Measurements from ENCODE around the gene ANKDD1B.
"Not testable (repeated sequence)": the region's sequence is repeated elsewhere in the genome, so short reads cannot be mapped to it uniquely, and the experiment has no call there.

ANKDD1B gene

DNA sequence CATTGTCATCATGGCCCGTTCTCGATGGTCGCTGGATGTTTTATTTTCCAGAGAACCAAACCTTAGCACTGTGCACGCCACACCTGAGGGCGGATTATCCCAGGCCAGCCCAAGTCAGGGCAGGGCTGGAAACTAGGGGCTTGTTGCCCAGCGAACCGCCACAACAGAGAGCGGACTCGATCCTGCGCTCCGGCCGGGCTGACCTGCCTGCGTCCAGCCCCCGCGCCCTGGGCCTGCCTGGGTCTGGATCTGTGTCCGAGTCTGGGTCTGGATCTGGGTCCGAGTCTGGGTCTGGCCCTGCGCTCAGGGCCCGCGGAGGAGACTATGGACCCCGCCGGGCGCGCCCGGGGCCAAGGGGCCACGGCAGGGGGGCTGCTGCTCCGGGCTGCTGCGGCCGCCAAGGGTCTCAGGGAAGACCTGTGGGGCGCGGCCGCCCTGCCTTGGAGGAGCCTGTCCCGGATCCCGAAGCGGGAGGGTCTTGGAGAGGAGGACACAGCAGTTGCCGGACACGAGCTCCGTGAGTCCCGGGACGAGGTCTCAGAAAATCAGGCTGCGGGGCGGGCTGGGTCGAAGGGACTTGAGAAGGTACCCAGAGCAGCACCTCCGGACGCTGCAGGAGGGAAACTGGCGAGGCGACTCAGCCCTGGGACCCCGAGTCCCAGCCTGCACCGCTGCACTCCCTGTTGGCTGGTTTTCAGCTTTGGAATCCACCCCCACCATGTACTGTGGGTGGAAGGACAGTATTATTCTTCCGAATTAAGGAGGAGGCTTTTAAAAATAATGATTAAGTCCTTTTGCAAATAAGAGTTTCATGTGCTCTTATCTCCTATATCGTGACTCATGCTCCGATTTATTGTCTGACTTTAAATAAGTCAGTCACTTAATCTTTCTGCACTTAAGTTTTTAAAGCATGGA, at the start of gene ANKDD1B:
ANKDD1B (plus strand) TSS at position 143 of the 915 bp plus-strand sequence; CDS start at position 325, 182 bp downstream.
- DNase-seq, result no peak

DNA sequence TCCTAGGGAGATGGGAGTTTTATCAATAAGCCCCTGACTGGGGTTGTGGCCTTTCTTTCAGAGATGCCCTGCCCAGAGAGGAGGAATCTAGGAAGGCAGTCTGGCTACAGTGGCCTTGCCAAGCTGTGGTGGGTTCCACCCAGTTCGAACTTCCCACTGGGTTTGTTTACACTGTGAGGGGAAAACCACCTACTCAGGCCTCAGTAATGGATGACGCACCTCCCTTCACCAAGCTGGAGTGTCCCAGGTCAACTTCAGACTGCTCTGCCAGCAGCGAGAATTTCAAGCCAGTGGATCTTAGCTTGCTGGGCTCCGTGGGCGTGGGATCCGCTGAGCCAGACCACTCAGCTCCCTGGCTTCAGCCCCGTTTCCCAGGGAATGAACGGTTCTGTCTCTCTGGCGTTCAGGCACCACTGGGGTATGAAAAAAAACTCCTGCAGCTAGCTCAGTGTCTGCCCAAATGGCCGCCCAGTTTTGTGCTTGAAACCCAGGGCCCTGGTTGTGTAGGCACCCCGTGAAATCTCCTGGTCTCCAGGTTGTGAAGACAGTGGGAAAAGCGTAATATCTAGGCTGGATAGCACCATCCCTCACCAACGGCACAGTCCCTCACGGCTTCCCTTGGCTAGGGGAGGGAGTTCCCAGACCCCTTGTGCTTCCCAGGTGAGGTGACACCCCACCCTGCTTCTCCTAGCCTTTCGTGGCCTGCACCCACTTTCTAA, 45.1 kb upstream of the ANKDD1B start:
- not testable (repeated sequence) for DNase-seq

DNA sequence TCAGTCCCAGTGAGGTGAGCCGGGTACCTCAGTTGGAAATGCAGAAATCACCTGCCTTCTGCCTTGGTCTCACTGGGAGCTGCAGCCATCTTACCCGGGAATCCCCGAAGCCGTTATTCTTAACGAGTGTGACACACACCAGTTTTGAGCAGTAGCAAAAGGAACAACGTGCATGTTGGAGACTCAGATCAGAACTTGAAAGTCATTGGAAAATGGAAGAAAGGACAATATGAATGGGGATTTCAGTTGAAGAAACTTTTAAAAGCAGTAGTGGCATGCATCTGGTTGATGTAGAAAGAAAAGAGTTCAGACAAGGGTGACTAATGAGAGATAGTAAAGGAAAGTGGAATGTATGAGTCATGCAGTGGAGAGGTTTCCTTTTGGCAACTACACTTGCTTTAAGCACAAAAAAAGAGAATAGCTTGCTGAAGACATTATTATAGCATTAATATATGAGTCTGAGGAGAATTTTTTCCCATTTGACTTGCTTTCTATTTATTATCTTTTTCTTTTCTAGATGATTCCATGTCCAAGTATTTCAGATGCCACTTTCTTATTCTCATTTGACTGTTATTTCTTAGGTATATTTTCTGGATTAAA, 44.4 kb upstream of the ANKDD1B start:
- peak; percentile 17 for DNase-seq

DNA sequence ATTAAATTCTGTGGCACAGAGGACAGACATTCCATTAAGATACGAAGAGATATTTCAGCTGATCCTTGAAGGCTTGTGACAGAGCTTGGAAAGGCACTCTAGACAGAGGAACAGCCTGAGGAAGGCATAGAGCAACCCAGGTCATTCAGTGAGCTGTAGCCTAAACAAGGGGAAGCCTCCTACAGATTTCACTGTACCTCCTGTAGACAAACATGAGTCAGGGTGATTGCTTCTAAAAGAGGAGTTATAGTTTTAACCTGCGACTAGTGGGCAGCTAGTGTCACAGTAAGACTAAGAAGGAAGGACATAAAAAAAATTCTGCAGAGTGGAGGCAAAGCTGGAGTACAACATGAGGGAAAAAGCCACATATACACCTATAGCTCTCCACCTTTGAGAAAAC, 43.5 kb upstream of the ANKDD1B start:
- no peak for DNase-seq

DNA sequence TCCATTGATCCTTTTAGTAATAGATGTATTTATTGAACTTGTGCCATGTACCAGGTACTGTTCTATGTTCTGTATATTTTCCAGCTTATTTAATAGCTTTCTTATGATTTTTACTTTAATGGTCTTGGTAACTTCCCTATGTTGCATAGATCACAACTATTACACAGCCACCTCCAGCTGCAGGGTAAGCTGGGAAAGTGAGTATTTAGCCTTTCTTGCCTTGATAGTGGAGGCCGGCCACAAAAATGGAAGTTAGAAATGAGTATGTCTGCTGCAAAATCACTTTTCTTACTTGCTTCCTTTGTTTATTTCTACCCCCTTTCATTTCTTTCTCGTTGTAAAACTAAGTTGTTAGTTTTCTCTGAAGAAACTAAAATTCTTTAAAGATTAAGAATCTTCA, 43.1 kb upstream of the ANKDD1B start:
- no peak for DNase-seq

DNA sequence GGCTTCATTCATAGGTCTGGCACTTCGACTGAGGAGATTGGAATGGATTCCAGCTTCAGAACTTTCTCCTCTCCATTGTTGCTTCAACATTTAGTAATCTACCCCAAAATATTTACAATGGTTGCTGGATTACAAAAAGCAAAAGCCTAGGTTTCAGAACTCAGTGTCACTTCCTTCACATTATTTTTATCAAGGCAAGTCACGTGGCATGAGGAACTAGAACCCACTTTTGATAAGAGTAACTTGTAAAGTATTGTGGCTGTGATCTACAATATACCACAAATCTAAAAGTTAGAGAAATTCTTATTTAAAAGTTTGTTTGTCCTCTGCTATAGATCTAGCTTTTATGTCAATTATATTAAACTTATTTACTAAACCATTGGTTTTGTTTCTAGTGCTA, 39.7 kb upstream of the ANKDD1B start:
- no peak for DNase-seq

DNA sequence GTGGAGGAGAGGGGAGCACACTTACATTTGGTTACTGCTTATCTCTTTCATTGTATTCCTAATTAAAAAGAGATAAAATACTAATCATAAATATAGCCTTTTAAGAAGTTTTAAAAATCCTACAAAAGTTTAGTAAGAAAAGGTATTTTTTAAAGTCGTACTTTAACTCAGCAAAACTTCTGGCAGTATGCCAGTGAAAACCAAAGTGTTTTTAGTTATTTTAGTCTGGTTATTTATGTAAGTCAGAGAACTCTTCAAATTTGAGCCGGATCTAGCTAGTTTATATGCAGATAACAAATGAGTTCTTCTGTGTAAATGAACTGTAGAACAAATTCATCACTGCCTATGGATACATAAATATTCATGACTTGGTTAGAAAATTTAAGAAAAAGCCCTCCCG, 36.5 kb upstream of the ANKDD1B start:
- DNase-seq, result no peak

DNA sequence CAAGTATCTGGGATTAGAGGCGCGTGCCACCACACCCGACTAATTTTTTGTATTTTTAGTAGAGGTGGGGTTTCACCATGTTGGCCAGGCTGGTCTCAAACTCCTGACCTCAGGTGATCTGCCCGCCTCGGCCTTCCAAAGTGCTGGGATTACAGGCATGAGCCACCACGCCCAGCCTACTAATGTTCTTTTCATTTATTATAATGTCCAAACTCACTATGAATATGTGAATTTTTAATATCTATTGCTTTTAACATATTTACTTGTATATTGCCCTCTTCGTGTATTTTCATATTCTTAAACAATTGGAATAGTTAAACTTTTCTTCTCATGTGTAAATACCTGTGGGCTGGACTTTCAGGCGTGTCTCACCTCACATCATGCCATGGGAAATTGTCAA, 33.0 kb upstream of the ANKDD1B start:
- DNase-seq, result not testable (repeated sequence)

DNA sequence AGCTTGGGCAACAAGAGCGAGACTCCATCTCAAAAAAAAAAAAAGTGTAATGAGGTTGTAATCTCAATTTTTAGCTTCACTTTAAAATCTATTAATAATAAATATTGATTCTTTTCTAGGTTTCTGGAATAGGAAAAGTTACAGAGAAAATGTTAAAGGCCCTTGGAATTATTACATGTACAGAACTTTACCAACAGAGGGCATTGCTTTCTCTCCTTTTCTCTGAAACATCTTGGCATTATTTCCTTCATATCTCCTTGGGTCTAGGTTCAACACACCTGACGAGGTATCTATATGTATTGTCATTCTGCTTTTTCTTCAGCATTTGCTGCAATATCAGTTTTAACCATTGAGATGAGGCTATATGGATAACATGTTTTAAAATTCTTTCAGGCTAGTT, 26.6 kb upstream of the ANKDD1B start:
- no peak for DNase-seq

DNA sequence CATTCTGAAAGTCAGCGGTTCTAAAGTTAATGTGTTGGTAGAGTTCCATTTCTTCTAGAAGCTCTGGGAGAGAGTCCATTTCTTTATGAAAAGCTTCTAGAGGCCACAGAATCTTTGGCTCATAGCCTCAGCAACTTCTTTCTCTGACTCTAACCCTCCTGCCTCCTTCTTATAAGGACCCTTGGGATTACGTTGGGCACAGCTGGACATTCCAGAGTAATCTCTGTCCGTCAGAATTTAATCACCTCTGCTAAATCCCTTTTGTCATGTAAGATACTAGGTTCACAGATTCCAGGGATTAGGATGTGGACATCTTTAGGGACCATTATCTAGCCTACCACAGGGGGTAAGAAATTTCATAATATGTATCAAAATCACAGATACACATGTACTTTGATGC, 22.6 kb upstream of the ANKDD1B start:
- DNase-seq, result no peak

DNA sequence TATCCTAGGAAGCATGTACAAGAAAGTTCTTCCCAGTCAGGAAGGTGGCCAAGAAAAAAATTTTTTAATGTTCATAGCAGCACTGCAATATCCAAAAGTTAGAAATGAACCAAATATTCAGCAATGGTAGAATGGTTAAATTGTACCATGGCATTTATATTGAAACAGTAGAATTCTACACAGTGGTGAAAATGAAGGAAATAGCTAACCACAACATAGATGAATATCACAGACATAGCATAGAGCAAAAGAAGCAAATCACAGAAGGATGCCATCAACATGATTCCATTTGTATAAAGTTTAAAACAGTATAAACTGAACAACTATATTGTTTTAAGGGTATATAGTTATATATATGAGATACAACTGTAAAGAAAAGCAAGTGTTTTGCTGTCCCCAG, 10.7 kb upstream of the ANKDD1B start:
- no peak for DNase-seq

DNA sequence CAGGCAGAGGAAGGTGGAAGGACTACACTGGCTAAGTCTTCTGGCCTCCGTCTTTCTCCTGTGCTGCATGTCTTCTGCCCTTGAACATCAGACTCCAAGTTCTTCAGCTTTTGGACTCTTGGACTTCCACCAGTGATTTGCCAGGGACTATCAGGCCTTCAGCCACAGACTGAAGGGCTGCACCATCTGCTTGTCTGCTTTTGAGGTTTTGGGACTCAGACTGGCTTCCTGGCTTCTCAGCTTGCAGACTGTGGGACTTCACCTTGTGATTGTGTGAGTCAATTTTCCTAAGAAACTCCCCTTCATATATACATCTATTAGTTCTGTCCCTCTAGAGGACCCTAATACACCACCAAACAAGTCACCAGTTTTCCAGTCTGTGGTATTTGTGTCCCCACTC, 9.7 kb upstream of the ANKDD1B start:
- no peak for DNase-seq

DNA sequence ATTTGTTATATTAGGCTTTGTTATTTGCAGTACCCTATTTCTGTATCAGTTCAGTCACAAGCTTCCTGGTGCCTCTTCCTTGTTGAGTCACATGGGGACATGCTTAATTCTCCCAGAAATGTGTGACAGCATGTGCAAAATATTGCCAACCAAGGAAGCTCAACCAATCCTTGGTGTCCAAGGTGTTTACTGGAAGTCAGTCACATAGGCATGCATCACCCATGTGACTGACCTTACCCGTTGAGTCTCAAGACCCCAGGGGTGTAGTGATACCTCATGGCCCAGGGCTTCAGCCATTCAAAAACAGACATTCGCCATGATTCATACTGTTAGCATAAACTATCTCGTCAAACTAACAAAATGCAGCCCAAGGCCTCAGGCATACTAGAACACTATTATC, 9.3 kb upstream of the ANKDD1B start:
- DNase-seq, result no peak

DNA sequence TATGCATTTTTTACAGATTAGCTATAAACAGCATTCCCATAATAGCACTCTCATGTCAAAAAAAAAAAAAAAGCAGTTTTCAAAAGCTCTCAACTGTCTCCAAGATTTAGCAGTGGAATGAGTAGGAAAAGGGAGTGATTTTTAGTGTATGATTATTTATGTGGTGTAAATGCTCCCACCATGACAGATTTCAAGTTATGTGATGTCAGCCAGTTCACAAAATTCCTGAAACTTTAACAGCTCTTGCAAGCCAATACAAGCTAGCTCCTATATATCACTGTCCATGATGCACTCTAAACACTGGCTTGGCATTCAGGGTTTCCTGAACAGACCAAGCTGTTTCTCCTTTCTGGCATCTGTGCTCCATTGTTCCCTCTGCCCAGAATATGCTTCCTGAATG, 7.9 kb upstream of the ANKDD1B start:
- DNase-seq, result no peak

DNA sequence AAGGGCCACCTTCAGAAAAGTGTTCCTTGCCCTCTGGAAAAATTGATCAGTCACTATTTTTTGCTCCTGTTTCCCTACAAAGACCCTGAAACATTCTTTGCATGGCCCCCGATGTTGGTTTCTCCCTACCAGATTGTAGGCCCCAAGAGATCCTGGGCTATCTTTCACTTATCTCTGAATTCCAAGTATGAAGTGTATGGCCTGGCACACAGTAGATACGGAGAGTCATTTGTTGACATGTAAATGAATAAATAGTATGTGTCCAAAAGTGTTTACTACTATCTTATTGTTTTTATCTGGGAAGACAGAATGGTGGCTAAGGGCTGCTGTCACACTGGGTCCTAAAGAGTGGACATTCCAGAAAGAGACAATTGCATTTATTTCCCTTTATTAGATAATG, 7.4 kb upstream of the ANKDD1B start:
- no peak for DNase-seq

DNA sequence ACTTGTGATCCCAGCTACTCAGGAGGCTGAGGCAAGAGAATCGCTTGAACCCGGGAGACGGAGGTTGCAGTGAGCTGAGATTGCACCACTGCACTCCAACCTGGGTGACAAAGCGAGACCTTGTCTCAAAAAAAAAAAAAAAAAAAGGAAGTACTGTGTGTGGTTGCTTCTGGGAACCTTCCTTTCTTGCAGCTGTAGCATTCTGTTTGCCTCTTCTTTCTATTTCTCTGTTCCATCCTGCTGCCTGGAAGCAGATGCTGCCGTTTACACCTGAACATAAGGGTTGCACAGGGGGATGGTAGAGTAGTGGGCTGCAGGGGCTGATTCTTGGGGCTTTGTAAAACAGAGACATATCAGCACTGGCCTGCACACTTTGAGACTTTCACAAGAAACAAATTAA, 3.9 kb upstream of the ANKDD1B start:
- DNase-seq, result not testable (repeated sequence)

DNA sequence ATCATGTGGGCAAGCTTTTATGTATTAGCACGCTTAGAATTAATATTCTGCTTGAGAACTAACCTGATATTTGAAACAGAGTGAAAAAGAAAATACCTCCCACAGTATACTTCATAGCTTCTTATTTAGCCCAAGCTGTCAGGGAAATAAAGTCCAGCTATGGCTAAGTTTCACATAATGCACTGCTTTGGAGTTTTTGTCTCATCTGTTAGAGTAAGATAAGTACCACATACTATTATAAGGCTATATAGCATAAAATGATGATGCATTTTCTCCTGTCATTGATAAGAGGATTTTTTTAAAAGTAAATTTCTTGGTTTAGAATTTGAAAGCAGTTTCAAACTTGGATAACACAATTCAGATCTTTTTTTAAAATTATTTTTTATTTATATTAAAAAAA, 2.4 kb upstream of the ANKDD1B start:
- DNase-seq, result no peak

DNA sequence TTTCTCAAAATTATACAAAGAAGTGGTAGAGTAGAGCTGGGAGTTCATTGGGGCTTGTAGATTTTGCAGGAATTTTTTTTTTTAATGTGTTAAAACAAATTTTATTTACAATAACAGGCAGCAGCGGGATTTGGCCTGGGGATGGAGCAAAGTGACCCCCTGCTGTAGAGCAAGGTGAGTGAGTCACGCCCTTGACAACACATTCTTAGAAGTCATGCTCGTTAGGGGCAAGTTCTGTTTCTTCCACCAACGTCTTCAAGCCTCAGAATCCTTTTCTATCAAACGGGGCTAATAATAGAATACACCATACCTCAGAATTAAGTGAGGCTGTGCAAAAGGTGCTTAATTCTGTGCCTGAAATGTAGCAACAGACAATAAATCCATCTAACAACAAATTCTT, 1.1 kb upstream of the ANKDD1B start:
- DNase-seq, result no peak

DNA sequence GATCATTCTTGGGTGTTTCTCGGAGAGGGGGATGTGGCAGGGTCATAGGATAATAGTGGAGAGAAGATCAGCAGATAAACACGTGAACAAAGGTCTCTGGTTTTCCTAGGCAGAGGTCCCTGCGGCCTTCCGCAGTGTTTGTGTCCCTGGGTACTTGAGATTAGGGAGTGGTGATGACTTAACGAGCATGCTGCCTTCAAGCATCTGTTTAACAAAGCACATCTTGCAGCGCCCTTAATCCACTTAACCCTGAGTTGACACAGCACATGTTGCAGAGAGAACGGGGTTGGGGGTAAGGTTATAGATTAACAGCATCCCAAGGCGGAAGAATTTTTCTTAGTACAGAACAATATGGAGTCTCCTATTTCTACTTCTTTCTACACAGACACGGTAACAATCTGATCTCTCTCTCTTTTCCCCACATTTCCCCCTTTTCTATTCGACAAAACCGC, 368 bp upstream of the ANKDD1B start:
- DNase-seq, result not testable (repeated sequence)

DNA sequence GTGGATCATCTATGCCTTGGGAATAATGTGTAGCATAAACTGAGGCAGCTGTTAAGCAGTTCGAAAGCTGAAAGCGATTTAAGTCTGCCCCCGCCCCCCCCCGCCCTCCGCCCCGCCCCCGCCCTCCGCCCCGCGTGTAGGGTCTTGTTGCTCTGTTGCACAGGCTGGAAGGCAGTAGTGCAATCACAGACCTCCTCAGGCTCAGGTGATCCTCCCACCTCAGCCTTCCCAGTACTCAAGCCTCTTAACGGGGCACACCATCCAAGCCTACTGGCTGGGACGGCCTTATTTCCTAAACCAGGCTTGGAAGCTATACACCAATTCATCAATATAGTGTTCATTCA, 945 bp downstream of the ANKDD1B start:
- no peak for DNase-seq

DNA sequence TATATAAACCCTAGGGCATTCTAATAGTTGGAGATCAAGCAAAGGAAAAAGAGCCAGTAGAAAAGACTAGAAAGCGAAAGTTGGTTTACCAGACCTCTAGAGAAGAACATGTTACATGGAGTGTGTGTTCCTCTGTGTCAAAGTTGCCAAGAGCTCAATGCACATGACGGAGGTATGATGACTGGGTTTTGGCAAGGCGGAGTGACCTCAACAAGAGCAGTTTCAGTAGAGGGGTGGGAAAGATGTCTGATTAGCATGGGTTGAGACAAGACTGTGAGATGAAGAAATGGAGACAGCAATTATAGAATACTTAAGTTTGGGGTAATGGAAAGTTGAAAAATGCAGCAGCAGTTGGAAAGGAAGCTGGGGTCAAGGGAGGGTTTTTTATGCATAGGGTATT, 1.6 kb downstream of the ANKDD1B start:
- DNase-seq, result no peak

DNA sequence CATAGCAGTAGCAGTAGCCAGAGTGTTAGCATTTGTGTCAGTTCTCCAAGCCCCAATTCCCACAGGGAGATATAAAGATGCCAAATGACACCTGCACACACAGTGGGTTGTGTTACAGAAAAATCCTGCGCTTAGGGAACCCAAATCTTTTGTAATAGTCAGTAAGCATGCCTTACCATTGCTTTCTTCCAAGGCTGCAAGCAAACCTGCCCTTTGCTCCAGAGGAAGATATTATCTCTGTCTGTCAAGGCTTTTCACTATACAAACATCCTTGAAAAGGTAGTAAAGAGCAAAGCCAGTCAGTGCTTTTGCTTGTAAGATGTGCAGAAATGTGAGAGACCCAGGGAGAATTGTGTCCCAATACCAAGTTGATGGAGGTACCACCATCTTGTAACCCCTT, 2.9 kb downstream of the ANKDD1B start:
- no peak for DNase-seq

DNA sequence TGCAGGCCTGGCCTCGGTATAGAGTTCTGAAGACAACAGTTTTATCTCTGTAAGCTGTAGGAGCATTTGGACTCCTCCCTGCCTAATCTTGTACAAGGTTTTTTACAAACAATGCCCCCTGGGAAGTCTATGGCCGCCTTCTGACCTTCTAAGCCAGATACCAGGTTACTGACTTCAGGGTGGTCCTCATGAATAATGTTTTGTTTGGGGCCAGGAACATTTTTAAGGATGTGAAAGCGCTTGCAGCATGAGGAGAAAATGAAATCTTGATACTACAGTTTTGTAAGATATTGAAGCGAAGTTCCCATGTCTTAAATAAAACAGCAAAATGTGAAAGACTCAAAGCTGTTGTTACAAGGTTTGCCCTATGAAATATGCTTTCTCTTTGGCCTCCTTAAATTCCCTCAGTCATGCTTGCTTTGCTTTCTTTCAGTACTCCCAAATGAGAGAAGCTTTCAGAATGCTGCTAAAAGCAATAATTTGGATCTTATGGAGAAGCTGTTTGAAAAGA, 5.2 kb downstream of the ANKDD1B start:
- no peak for DNase-seq

Measured in activated T-cell treated with anti-CD3 and anti-CD28 coated beads for 4 hours (primary cell).